ENCODE data around the gene MTF2.

The MTF2 gene

DNA sequence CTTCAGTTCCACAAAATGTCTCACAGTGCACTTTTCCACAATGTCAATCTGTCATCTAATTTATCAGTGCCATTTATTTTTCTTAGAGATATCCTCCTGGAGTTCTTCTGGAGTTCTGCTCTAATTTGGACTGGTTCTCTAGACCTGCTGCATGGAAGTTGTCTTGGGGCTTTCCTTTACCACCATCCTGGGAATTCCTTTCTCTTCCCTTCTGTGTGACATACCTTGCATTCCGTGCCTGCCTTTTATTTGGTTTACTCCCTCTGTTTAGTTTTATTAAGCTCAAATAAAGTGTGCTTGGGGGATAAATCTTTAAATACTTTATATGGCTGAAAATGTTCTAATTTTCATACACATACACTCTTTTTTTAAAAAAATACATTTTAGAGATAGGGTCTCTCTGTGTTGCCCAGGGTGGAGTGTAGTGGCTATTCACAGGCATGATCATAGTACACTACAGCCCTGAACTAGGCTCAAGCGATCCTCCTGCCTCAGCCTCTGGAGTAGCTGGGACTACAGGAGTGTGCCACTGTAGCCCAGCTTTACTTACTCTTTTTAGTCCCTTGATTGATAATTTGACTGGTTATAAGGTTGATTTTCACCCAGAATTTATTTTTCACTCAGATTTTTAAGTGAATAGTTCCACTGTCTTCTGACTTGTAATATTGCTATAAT is 14.4 kb downstream of the MTF2 start:
- no peak for TF ChIP-seq EZH2phosphoT487 (IDR thresholded peaks at IDR 0.05; ENCODE audit: low read depth)
- TF ChIP-seq, protein P1, sequence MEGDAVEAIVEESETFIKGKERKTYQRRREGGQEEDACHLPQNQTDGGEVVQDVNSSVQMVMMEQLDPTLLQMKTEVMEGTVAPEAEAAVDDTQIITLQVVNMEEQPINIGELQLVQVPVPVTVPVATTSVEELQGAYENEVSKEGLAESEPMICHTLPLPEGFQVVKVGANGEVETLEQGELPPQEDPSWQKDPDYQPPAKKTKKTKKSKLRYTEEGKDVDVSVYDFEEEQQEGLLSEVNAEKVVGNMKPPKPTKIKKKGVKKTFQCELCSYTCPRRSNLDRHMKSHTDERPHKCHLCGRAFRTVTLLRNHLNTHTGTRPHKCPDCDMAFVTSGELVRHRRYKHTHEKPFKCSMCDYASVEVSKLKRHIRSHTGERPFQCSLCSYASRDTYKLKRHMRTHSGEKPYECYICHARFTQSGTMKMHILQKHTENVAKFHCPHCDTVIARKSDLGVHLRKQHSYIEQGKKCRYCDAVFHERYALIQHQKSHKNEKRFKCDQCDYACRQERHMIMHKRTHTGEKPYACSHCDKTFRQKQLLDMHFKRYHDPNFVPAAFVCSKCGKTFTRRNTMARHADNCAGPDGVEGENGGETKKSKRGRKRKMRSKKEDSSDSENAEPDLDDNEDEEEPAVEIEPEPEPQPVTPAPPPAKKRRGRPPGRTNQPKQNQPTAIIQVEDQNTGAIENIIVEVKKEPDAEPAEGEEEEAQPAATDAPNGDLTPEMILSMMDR (IDR thresholded peaks at IDR 0.05; ENCODE audit: low read depth, low read length) = no peak

GRCh38 chr1:93095804-93096585 is 16.9 kb downstream of the MTF2 start:
- Histone ChIP-seq H3K9ac (ENCODE audit: low read length) (no peak overlapping the region), H3K4me3 (ENCODE audit: low read length) (no peak overlapping the region), H3K27me3 (ENCODE audit: low read depth, low read length) (no peaks in the 10 kb centered on the region), H3K27ac (ENCODE audit: low read length) (no peak overlapping the region), H2AFZ (ENCODE audit: low read depth, low read length) (no peak overlapping the region), H4K20me1 (ENCODE audit: insufficient read depth, low read length) (peaks cover 84% of the 10 kb centered on the region), H3K79me2 (ENCODE audit: low read length) (peaks cover 100% of the 10 kb centered on the region), H3K4me1 (ENCODE audit: low read length) (peaks cover 8% of the 10 kb centered on the region), H3K36me3 (replicated peaks; ENCODE audit: low read depth, low read length) (peaks cover 5% of the 10 kb centered on the region), H3K9me3 (ENCODE audit: insufficient read depth, low read length) (no peaks in the 10 kb centered on the region), H3K4me2 (ENCODE audit: low read length) (peak overlapping the region; percentile 37; the same call in 1 of the 2 replicates)
- TF ChIP-seq, protein P1 (IDR thresholded peaks at IDR 0.05; ENCODE audit: low read depth, low read length) = no peak
- TF ChIP-seq EZH2phosphoT487 (IDR thresholded peaks at IDR 0.05; ENCODE audit: low read depth) = no peak

More for the DNA sequence above, 14.4 kb downstream of the MTF2 start:
- H3K27me3 ChIP-seq (ENCODE audit: low read depth, low read length) = no peaks in the 10 kb centered on the region
- peaks cover 6% of the 10 kb centered on the region for H3K36me3 ChIP-seq (replicated peaks; ENCODE audit: low read depth, low read length)
- H3K4me3 ChIP-seq (ENCODE audit: low read length) = no peak overlapping the region
- peaks cover 8% of the 10 kb centered on the region for H3K4me1 ChIP-seq (ENCODE audit: low read length)
- H3K27ac ChIP-seq (ENCODE audit: low read length) = no peak overlapping the region
- no peak overlapping the region for H3K4me2 ChIP-seq (ENCODE audit: low read length)
- no peak overlapping the region for H3K9ac ChIP-seq (ENCODE audit: low read length)
- no peak overlapping the region for H2AFZ ChIP-seq (ENCODE audit: low read depth, low read length)
- no peaks in the 10 kb centered on the region for H3K9me3 ChIP-seq (ENCODE audit: insufficient read depth, low read length)
- peaks cover 98% of the 10 kb centered on the region for H3K79me2 ChIP-seq (ENCODE audit: low read length)
- peaks cover 69% of the 10 kb centered on the region for H4K20me1 ChIP-seq (ENCODE audit: insufficient read depth, low read length)

DNA sequence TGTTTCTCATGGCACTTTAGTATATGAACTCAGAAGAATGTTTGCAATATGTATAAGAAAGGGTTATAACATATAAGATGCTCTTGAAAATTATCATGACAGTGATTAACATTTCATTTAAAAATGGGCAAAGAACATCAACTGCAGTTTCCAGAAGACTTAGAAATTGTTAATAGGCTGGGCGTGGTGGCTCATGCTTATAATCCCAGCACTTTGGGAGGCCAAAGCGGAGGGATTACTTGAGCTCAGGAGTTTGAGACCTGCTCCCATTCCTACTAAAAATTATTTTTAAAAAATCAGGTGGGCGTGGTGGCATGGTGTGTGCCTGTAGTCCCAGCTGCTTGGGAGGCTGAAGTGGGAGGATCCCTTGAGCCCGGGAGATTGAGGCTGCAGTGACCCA is 23.1 kb downstream of the MTF2 start:
- Histone ChIP-seq H3K36me3 (replicated peaks; ENCODE audit: low read depth, low read length) (peaks cover 16% of the 10 kb centered on the region), H4K20me1 (ENCODE audit: insufficient read depth, low read length) (peaks cover 57% of the 10 kb centered on the region), H3K27me3 (ENCODE audit: low read depth, low read length) (no peaks in the 10 kb centered on the region), H3K27ac (ENCODE audit: low read length) (no peak overlapping the region), H3K79me2 (ENCODE audit: low read length) (peaks cover 94% of the 10 kb centered on the region), H3K9ac (ENCODE audit: low read length) (no peak overlapping the region), H3K9me3 (ENCODE audit: insufficient read depth, low read length) (no peaks in the 10 kb centered on the region), H2AFZ (ENCODE audit: low read depth, low read length) (no peak overlapping the region), H3K4me2 (ENCODE audit: low read length) (no peak overlapping the region), H3K4me3 (ENCODE audit: low read length) (no peak overlapping the region), H3K4me1 (ENCODE audit: low read length) (no peaks in the 10 kb centered on the region)
- TF ChIP-seq EZH2phosphoT487 (IDR thresholded peaks at IDR 0.05; ENCODE audit: low read depth) = no peak
- TF ChIP-seq, protein P1 (IDR thresholded peaks at IDR 0.05; ENCODE audit: low read depth, low read length) = no peak

- TF ChIP-seq, protein P1 (IDR thresholded peaks at IDR 0.05; ENCODE audit: low read depth, low read length) = no peak
- TF ChIP-seq EZH2phosphoT487 (IDR thresholded peaks at IDR 0.05; ENCODE audit: low read depth) = no peak
- no peak overlapping the region for H3K27ac ChIP-seq (ENCODE audit: low read length)
- H2AFZ ChIP-seq (ENCODE audit: low read depth, low read length) = no peak overlapping the region
- H3K9ac ChIP-seq (ENCODE audit: low read length) = no peak overlapping the region
- H4K20me1 ChIP-seq (ENCODE audit: insufficient read depth, low read length) = peaks cover 43% of the 10 kb centered on the region
- H3K36me3 ChIP-seq (replicated peaks; ENCODE audit: low read depth, low read length) = peaks cover 30% of the 10 kb centered on the region
- no peaks in the 10 kb centered on the region for H3K9me3 ChIP-seq (ENCODE audit: insufficient read depth, low read length)
- no peaks in the 10 kb centered on the region for H3K4me1 ChIP-seq (ENCODE audit: low read length)
- peaks cover 94% of the 10 kb centered on the region for H3K79me2 ChIP-seq (ENCODE audit: low read length)
- H3K27me3 ChIP-seq (ENCODE audit: low read depth, low read length) = no peaks in the 10 kb centered on the region
- no peak overlapping the region for H3K4me3 ChIP-seq (ENCODE audit: low read length)
- H3K4me2 ChIP-seq (ENCODE audit: low read length) = no peak overlapping the region
Measured at GRCh38 chr1:93106226-93106625, 27.1 kb downstream of the MTF2 start.

All from OCI-LY3 (cell line).